HG02798 (cell line): ENCODE results near the gene CACNA1B.

ENCODE experiments used
- ATAC-seq: cut with Tn5 transposase; IDR thresholded peaks from one replicate; pipeline ENCODE4 v1.9.1; 2021; ENCODE audit warnings: mild to moderate bottlenecking; ENCODE audit not compliant: unreplicated experiment, poor library complexity

CACNA1B gene

GRCh38 chr9:138049085-138049778, 171.7 kb downstream of the CACNA1B start:
- no peak for ATAC-seq

GRCh38 chr9:138049779-138050471, 172.3 kb downstream of the CACNA1B start:
- ATAC-seq, result no peak

- no peak for ATAC-seq
These were observed 173.1 kb downstream of the CACNA1B start for GRCh38 chr9:138050472-138051330.

- no peak for ATAC-seq
These were observed 174.2 kb downstream of the CACNA1B start for GRCh38 chr9:138051586-138052321.

GRCh38 chr9:138052322-138052615, 174.7 kb downstream of the CACNA1B start:
- no peak for ATAC-seq

- no peak for ATAC-seq
These were observed 175.2 kb downstream of the CACNA1B start for GRCh38 chr9:138052635-138053320.

GRCh38 chr9:138053321-138053868, 175.8 kb downstream of the CACNA1B start:
- ATAC-seq, result no peak

GRCh38 chr9:138053996-138054752, 176.6 kb downstream of the CACNA1B start:
- ATAC-seq, result no peak

- ATAC-seq, result no peak
These were observed 180.1 kb downstream of the CACNA1B start for GRCh38 chr9:138057726-138058125.

- no peak for ATAC-seq
These were observed 180.6 kb downstream of the CACNA1B start for GRCh38 chr9:138058181-138058580.

- ATAC-seq, result no peak
These were observed 181.6 kb downstream of the CACNA1B start for GRCh38 chr9:138059196-138059595.

- no peak for ATAC-seq
These were observed 182.8 kb downstream of the CACNA1B start for GRCh38 chr9:138060365-138060764.

GRCh38 chr9:138060881-138061280, 183.3 kb downstream of the CACNA1B start:
- no peak for ATAC-seq

- no peak for ATAC-seq
These were observed 184.0 kb downstream of the CACNA1B start for GRCh38 chr9:138061631-138062030.

- ATAC-seq, result no peak
These were observed 184.6 kb downstream of the CACNA1B start for GRCh38 chr9:138062196-138062595.

GRCh38 chr9:138063033-138063432, 185.5 kb downstream of the CACNA1B start:
- no peak for ATAC-seq

- no peak for ATAC-seq
These were observed 186.2 kb downstream of the CACNA1B start for GRCh38 chr9:138063785-138064184.

- ATAC-seq, result no peak
These were observed 187.0 kb downstream of the CACNA1B start for GRCh38 chr9:138064547-138064946.

GRCh38 chr9:138065287-138065686, 187.7 kb downstream of the CACNA1B start:
- ATAC-seq, result no peak
